GM19035 (cell line): ENCODE results near the gene AOPEP.

Experiments
- ATAC-seq: cut with Tn5 transposase; IDR thresholded peaks from one replicate; pipeline ENCODE4 v1.9.1; 2021; ENCODE audit not compliant: unreplicated experiment

The AOPEP gene

DNA sequence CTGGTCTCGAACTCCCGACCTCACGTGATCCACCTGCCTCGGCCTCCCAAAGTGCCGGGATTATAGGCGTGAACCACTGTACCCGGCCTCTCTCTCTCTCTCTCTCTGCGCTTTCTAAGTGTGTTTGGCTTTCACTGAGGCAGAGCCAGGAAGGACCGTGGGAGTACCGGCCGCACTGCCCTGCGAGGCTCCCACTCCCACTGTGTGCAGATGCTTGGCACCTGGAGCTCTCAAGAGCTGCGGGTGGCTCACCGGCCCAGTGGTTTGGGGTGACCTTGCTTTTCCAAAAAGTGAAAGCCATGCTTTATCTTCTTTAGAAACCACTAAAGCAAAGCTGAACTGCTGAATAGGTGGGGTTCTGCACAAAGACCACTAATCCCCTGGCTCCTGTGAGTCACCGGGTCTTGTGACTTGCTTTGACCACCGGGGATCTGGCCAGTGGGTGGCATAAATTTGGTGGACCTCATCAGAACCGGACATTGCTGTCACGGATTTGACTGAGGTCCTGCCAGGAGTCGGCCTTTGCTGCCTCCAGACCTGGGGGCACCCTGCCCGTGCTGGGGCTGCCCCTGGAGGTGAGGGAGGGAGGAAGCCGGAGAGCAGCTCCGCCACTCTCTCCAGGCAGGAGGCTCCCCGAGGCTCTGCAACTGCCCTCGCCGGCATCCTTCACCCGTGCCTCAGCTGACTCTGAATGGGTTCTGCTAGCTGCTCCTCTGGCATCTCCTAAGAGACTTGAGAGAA lies 362.1 kb downstream of the AOPEP start:
- no peak for ATAC-seq

DNA sequence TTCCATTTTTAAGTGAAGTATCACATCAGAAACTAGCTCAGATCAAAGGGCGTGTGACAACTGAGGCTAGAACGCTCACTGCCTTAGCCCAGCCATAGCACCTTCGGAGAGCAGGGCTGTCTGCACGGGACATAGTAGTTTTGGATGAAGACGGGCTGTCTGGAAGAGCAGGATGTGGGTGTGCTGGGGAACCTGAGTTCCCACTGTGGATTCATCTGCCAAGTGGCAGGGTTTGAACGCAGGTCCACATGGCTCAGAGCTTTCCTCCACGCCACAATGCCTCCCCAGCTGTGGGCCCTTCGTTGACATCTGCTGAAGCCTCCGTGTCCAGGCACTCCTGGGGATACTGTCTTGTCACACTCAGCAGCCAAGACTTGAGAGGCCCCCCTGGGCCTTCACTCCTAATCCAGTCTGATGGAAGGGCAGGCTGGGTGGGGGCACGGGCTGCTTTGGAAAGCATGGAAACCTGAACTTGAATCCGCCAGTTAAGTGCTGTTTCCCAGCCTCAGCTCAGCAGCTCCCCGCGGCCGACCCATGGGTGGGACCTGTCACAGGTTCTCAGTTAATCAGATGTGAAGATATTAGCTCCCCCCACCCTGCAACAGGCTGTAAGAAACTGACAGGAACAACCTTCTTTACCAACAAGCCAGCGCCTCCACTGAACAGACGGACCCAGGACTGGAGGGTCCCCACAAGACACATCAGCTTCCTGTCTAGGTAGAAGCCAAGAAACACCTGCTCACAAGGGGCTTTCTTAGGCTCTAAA lies 362.9 kb downstream of the AOPEP start:
- no peak for ATAC-seq

DNA sequence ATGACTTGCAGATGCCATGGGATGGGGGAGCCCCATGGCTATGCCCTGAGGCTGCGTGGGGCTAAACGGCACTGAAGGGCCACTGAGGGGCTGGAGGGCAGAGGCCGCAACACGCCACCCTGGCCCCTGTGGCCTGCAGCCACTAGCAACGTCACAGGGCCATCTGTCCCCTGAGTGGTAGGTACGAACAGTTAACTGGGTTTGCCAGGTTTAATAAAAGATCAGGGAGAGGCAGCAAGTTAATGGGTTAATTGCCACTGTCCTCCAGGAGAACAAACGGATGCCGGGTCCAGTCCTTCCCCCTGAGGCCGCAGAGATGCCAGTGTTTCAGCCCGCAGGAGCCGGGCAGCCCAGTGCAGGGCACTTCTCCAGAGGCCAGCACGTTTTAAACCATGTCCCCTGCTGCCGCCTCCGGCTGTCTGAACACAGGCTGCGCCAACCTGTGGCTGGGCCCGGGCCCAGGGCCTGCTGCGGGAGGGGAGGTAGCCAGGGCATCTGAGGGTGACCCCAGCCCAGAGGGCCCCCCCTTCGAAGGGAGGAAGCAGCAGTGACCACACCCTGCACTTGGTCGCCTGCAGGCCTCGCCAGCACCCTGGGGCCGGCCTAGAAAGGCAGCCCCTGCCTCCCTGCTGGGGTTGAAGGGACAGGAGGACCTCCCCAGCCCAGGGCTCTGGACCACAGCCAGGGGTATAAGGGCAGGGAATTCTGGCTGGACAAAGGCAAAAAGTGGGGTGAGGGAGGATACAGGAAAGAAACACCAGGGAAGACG lies 363.7 kb downstream of the AOPEP start:
- ATAC-seq: no peak

- ATAC-seq: no peak
Measured at GRCh38 chr9:95090871-95091577, 364.5 kb downstream of the AOPEP start.

- ATAC-seq: no peak
Measured at GRCh38 chr9:95091601-95092261, 365.2 kb downstream of the AOPEP start.

DNA sequence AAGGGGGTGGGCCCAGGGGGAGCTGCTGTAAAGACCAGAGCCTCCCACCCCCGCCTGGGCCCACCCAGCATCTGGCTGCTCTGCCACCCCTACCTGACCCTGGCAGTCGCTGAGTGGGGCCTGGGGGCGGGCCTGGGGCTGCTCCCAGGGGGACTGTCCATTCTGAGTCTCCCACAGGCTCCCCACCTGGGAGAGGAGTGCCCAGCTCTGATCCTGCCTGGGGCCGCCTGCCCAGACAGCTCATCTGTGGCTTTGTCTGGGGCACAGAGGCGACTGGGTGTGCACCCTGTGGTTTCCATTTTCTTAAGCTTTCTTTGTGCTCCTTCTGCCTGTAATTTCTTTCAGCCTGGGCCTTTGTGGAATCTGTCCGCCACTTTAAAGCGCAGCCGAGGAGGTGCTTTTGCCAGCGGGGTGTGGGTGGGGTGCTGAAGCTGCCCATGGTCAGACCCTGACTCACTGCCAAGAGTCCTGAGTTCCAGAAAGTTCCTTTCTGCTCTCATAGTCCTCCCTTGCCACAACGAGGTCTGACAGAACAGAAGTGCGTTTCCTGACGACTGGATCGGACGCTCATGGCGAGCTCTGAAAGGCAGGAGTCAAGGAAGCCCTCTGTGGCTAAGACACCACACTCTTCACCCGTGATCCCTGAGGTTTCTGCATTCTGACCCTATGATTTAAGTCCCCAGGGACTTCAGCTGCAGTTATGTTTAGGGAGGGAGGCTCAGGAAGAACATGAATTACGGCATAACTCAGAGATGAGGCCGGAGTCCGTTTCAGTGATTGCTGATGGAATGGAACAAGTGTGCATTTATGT lies 366.0 kb downstream of the AOPEP start:
- no peak for ATAC-seq

DNA sequence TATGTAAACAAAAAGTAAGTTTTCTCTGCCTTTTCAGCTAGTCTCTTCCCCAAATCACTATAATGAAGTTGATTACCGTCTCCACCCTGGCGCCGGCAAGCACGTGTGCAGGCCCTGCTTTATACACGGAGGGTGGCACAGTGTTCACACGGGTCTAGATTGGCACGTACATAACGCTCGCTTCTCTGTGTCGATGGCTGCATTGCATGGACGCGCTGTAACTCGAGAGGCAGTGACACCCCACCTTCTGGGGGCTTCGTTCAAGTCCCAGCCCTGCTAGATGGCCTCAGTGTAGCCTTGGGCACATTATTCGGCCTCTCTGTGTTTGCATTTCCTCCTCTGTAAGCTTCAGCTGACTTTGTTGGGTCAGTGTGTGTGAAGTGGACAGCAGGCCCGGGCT lies 367.1 kb downstream of the AOPEP start:
- ATAC-seq: no peak

GRCh38 chr9:95094002-95094401 lies 367.5 kb downstream of the AOPEP start:
- no peak for ATAC-seq

GRCh38 chr9:95095641-95096355 lies 369.3 kb downstream of the AOPEP start:
- no peak for ATAC-seq

GRCh38 chr9:95096381-95096780 lies 369.9 kb downstream of the AOPEP start:
- no peak for ATAC-seq

DNA sequence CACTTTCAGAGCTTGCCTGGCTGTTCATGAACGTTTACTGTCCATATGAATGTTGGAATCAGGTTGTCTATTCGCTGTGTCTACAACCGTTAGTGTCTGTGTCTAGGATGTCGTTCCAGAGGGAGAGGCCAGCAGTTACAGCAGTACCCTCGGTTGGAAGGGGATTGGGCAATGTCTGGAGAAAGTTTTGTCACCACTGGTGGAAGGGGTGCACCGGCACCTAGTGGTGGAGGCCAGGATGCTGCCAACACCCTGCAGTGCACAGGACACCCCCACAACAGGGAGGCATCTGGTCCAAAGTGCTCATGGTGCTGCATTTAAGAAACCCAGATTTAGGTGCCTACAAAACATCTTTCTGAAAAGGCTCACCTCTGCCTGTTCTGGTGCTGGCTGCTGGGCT lies 370.3 kb downstream of the AOPEP start:
- ATAC-seq: no peak

DNA sequence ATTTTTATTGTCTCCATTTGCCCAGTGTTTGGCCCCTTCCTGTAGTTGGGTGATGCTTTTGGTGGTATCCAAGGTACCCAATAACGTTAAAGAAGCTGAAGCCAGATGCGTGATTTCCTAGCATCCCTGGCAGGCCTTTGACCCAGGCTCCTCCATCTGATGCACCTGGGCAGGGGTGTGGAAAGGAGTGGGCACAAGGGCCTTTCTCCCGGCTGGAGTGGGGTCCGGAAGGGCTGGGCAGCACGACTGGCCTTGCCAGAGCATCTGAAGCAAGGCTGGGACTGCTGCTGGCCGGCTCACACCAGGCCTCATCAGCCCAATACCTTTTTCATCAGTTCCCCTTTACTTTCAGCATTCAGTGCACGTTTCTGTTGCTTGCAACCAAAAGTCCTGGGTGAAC lies 370.8 kb downstream of the AOPEP start:
- ATAC-seq: no peak

DNA sequence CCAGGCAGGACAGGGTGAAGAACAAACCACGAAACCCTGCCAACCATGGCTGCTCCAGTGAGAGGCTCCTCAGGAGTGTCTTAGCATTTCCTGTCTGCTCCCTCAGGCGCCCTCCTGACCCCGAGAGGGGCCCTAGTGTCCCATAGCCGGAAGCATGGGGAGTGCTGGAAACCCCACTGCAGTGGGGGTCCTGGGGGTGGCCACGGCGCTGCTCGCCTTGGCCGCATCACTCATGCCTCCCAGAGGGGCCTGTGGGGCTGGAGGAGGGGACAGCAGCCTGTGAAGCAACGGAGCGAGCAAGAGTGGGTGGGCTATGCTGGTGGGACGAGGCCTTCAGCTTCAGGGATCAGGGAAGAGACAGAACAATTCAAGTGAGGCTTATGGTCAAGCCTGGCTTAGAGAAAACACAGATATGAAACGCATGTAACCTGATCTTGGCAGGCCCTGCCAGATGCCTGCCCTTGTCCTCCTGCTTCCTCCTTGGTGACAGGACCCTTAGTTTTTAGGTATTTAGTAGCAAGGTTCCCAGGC lies 372.0 kb downstream of the AOPEP start:
- ATAC-seq: no peak

GRCh38 chr9:95099321-95100070 lies 373.0 kb downstream of the AOPEP start:
- no peak for ATAC-seq

GRCh38 chr9:95100071-95100627 lies 373.6 kb downstream of the AOPEP start:
- ATAC-seq: no peak

- no peak for ATAC-seq
Measured at GRCh38 chr9:95101326-95101725, 374.8 kb downstream of the AOPEP start.

DNA sequence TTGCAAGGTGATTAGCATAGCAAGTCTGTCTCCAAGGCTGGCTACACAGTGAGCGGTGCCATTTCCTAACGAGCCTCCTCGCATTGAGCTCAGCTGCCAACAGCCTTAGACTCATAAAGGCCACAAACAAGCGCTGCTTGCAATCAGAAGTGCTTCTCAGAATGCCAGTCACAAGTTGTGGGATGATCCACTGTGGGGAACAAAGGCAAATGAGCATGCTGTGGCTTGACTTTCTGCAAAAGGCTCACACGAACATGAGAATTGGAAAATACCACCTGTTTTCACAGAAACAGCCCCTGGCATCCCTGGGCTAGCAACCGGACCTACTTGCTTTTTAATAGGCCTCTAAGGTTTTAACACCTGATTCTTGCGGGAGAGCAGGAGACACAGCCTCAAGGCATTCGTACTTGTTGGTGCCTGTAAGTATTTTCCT lies 375.5 kb downstream of the AOPEP start:
- no peak for ATAC-seq

- ATAC-seq: no peak
Measured at GRCh38 chr9:95102572-95102971, 376.1 kb downstream of the AOPEP start.
